Vagina (tissue), 2 donors: ENCODE results near the gene COL25A1.

Experiments used
- CTCF ChIP-seq, 3 experiments: fragments of 450-650 bp in 2 of 3; fragments of 200-600 bp in 1 of 3; sonication (generic) in 1 of 3; IDR thresholded peaks; one replicate each; pipeline ENCODE4 v1.5.1; 2017 to 2019; ENCODE audit warnings: antibody characterized with exemption in 3 of 3, mild to moderate bottlenecking in 2 of 3, moderate library complexity in 2 of 3
- POLR2A ChIP-seq, 2 donors: fragments of 450-650 bp; IDR thresholded peaks; one replicate each; pipeline ENCODE4 v1.6.1; 2017; ENCODE audit warnings: antibody characterized with exemption in 2 of 2, mild to moderate bottlenecking in 2 of 2, moderate library complexity in 2 of 2
- POLR2AphosphoS5 ChIP-seq, 2 donors: sonication (generic); formaldehyde crosslinking; IDR thresholded peaks; one replicate each; pipeline ENCODE4 v1.9.0; 2017; ENCODE audit warnings: antibody characterized with exemption in 2 of 2, mild to moderate bottlenecking in 2 of 2, low read depth in 1 of 2; ENCODE audit not compliant: insufficient read depth in 1 of 2

- TF ChIP-seq CTCF (IDR thresholded peaks at IDR 0.05) (no peak), POLR2AphosphoS5 (IDR thresholded peaks at IDR 0.05; ENCODE audit: insufficient read depth in 1 of 2, low read depth in 1 of 2) (no peak), POLR2A (IDR thresholded peaks at IDR 0.05) (no peak)
Observed at GRCh38 chr4:108888769-108889168, 413.7 kb downstream of the COL25A1 start.
